Measurements from ENCODE around the gene EML4. TPM values are rescaled to one million over a fixed set of nuclear protein-coding genes. Genes with fewer than 3 reads are reported as not detected.

EML4 gene
- total RNA-seq, 1 experiment from 2014 or later: 31.2 TPM

GRCh38 chr2:42298132-42298531, 129.0 kb downstream of the EML4 start:
- Mint-ChIP-seq H3K4me3 (ENCODE audit: unreplicated experiment) (no peak overlapping the region), H3K36me3 (ENCODE audit: insufficient read depth, unreplicated experiment) (peaks cover 13% of the 10 kb centered on the region), H3K27ac (ENCODE audit: low read depth, unreplicated experiment) (no peak overlapping the region), H3K27me3 (ENCODE audit: insufficient read depth, unreplicated experiment) (no peaks in the 10 kb centered on the region), H3K9me3 (ENCODE audit: unreplicated experiment) (no peaks in the 10 kb centered on the region), H3K4me1 (ENCODE audit: insufficient read depth, unreplicated experiment) (peaks cover 19% of the 10 kb centered on the region)
- DNase-seq (ENCODE audit: unreplicated experiment): peak; percentile 6
- BruUV-seq (replicated peaks): no TSS peak
- ChIA-PET CTCF (interaction anchor here (0.7 to 1.3 kb wide), 3 partner anchors 16 to 31 kb away, joined by 3 to 6 read pairs (median 3); no protein-coding TSS in a partner anchor), POLR2A (interaction anchor here (0.8 kb wide), 1 partner anchor 17 kb away, joined by 5 read pairs; no protein-coding TSS in a partner anchor)
- no peak for TF ChIP-seq CTCF (IDR thresholded peaks at IDR 0.05; ENCODE audit: unreplicated experiment)
- intact Hi-C loops (cut with micrococcal nuclease): no loop called here

GRCh38 chr2:42298996-42299754, 130.0 kb downstream of the EML4 start:
- ChIA-PET POLR2A (no interaction called here), CTCF (interaction anchor here (0.7 to 1.3 kb wide), 3 partner anchors 15 to 30 kb away, joined by 3 to 6 read pairs (median 3); no protein-coding TSS in a partner anchor)
- Mint-ChIP-seq H3K4me1 (ENCODE audit: insufficient read depth, unreplicated experiment) (peaks cover 19% of the 10 kb centered on the region), H3K27me3 (ENCODE audit: insufficient read depth, unreplicated experiment) (no peaks in the 10 kb centered on the region), H3K4me3 (ENCODE audit: unreplicated experiment) (no peak overlapping the region), H3K36me3 (ENCODE audit: insufficient read depth, unreplicated experiment) (peaks cover 13% of the 10 kb centered on the region), H3K9me3 (ENCODE audit: unreplicated experiment) (no peaks in the 10 kb centered on the region), H3K27ac (ENCODE audit: low read depth, unreplicated experiment) (no peak overlapping the region)
- intact Hi-C loops (cut with micrococcal nuclease): no loop called here
- DNase-seq (ENCODE audit: unreplicated experiment): no peak
- TF ChIP-seq CTCF (IDR thresholded peaks at IDR 0.05; ENCODE audit: unreplicated experiment): no peak
- BruUV-seq (replicated peaks): no TSS peak

- intact Hi-C loops (cut with micrococcal nuclease): no loop called here
- peaks cover 19% of the 10 kb centered on the region for H3K4me1 Mint-ChIP-seq (ENCODE audit: insufficient read depth, unreplicated experiment)
- no TSS peak for BruUV-seq (replicated peaks)
- no peaks in the 10 kb centered on the region for H3K27me3 Mint-ChIP-seq (ENCODE audit: insufficient read depth, unreplicated experiment)
- H3K4me3 Mint-ChIP-seq (ENCODE audit: unreplicated experiment): no peak overlapping the region
- ChIA-PET POLR2A (no interaction called here), CTCF (no interaction called here)
- peaks cover 13% of the 10 kb centered on the region for H3K36me3 Mint-ChIP-seq (ENCODE audit: insufficient read depth, unreplicated experiment)
- H3K27ac Mint-ChIP-seq (ENCODE audit: low read depth, unreplicated experiment): no peak overlapping the region
- no peaks in the 10 kb centered on the region for H3K9me3 Mint-ChIP-seq (ENCODE audit: unreplicated experiment)
- DNase-seq (ENCODE audit: unreplicated experiment): no peak
- TF ChIP-seq CTCF (IDR thresholded peaks at IDR 0.05; ENCODE audit: unreplicated experiment): no peak
These were observed 131.4 kb downstream of the EML4 start for GRCh38 chr2:42300527-42300926.

- BruUV-seq (replicated peaks): no TSS peak
- TF ChIP-seq CTCF (IDR thresholded peaks at IDR 0.05; ENCODE audit: unreplicated experiment): no peak
- Mint-ChIP-seq H3K36me3 (ENCODE audit: insufficient read depth, unreplicated experiment) (peaks cover 24% of the 10 kb centered on the region), H3K27ac (ENCODE audit: low read depth, unreplicated experiment) (no peak overlapping the region), H3K4me3 (ENCODE audit: unreplicated experiment) (no peak overlapping the region), H3K27me3 (ENCODE audit: insufficient read depth, unreplicated experiment) (no peaks in the 10 kb centered on the region), H3K4me1 (ENCODE audit: insufficient read depth, unreplicated experiment) (peaks cover 8% of the 10 kb centered on the region), H3K9me3 (ENCODE audit: unreplicated experiment) (no peaks in the 10 kb centered on the region)
- intact Hi-C loops (cut with micrococcal nuclease): no loop called here
- no peak for DNase-seq (ENCODE audit: unreplicated experiment)
- ChIA-PET POLR2A (interaction anchor here (1.3 kb wide), 1 partner anchor 12 kb away, joined by 3 read pairs; no protein-coding TSS in a partner anchor), CTCF (interaction anchor here (0.6 kb wide), 1 partner anchor 40 kb away, joined by 4 read pairs; no protein-coding TSS in a partner anchor)
These were observed 134.1 kb downstream of the EML4 start for GRCh38 chr2:42303252-42303651.

Measured in MCF 10A (cell line).